ENCODE measurements around the gene LRFN5. TPM values are rescaled to one million over a fixed set of nuclear protein-coding genes. Genes with fewer than 3 reads are reported as not detected.
"Not testable (repeated sequence)": the region's sequence is repeated elsewhere in the genome, so short reads cannot be mapped to it uniquely, and the experiment has no call there.

Gene LRFN5
- total and polyA plus RNA-seq, 2 of the 8 experiments (the other 6 are each of a cell fraction or from before 2014, with no cell fraction given): 0.85 to 4.7 TPM

- Histone ChIP-seq H3K4me2 (ENCODE audit: insufficient read depth in 1 of 2, low read depth in 2 of 2, low read length in 2 of 2) (peak overlapping the region; percentile 28 to 34; a peak in 3 of 4 replicates), H3K27ac (ENCODE audit: low read depth, low read length) (peak overlapping the region; percentile 58; the same call in 1 of the 2 replicates), H3K4me3 (ENCODE audit: extremely low read depth in 1 of 4, insufficient read depth in 2 of 4, low read depth in 3 of 4, low read length in 4 of 4) (peak overlapping the region; percentile 24 to 50 (median 32); a peak in 6 of 8 replicates), H4K8ac (ENCODE audit: extremely low read depth, insufficient read depth, low read length) (peak overlapping the region; percentile 41; the same call in 1 of the 2 replicates), H3K9ac (replicated peaks in 1 of 4; ENCODE audit: extremely low read depth in 1 of 4, low read depth in 3 of 4, low read length in 3 of 4) (peak overlapping the region in 2 of 4 experiments; percentile 31 to 62; a peak in 2 of 7 replicates), H3K18ac (ENCODE audit: extremely low read depth, low read length) (peak overlapping the region; percentile 48; the same call in 1 of the 2 replicates)
- not testable (repeated sequence) for H4K91ac ChIP-seq (replicated peaks; ENCODE audit: insufficient read length, low read length); FAIRE-seq; H3K4ac ChIP-seq (replicated peaks; ENCODE audit: insufficient read length, low read depth, low read length); H2BK20ac ChIP-seq (ENCODE audit: low read length); H4K20me1 ChIP-seq (replicated peaks in 1 of 2; ENCODE audit: control insufficient read depth in 1 of 2, insufficient read depth in 2 of 2, low read length in 2 of 2); H2BK5ac ChIP-seq (ENCODE audit: low read depth, low read length); H3K79me2 ChIP-seq (ENCODE audit: control insufficient read depth in 1 of 2, insufficient read depth in 2 of 2, low read length in 2 of 2); H3K23ac ChIP-seq (ENCODE audit: insufficient read length); H3K9me3 ChIP-seq (ENCODE audit: insufficient read depth in 2 of 2, low read depth in 1 of 2, low read length in 1 of 2); H2BK15ac ChIP-seq (ENCODE audit: low read length); H3K56ac ChIP-seq (replicated peaks; ENCODE audit: insufficient read length, low read depth, low read length); H2BK120ac ChIP-seq (replicated peaks; ENCODE audit: low read depth, low read length); H3K23me2 ChIP-seq (ENCODE audit: low read depth, low read length); H3K36me3 ChIP-seq (ENCODE audit: control insufficient read depth in 2 of 4, insufficient read depth in 4 of 4, low read length in 3 of 4); H3K79me1 ChIP-seq (ENCODE audit: low read depth, low read length); H3K4me1 ChIP-seq (replicated peaks in 1 of 4; ENCODE audit: control insufficient read depth in 3 of 4, insufficient read depth in 4 of 4, low read length in 3 of 4); H4K5ac ChIP-seq (ENCODE audit: insufficient read length, low read depth, low read length); H2AK5ac ChIP-seq (ENCODE audit: low read depth, low read length); H2BK12ac ChIP-seq (ENCODE audit: low read depth, low read length); H3K14ac ChIP-seq (ENCODE audit: insufficient read length); H2AFZ ChIP-seq (ENCODE audit: low read length); H3K27me3 ChIP-seq (replicated peaks in 1 of 4; ENCODE audit: control insufficient read depth in 3 of 4, extremely low read depth in 1 of 4, insufficient read depth in 3 of 4, low read length in 3 of 4)
- CTCF ChIA-PET (ENCODE audit: partially characterized antibody): interaction anchor here (1.2 kb wide), 1 partner anchor 14 kb away, joined by 4 read pairs; no protein-coding TSS in a partner anchor
- DNase-seq (ENCODE audit: low read depth in 1 of 2, low spot score in 2 of 2): peak in 1 of 2 experiments; percentile 58
- POLR2A ChIA-PET (ENCODE audit: partially characterized antibody): interaction anchor here (0.9 to 1.2 kb wide), 3 partner anchors 9 to 306 kb away, joined by 3 read pairs; no protein-coding TSS in a partner anchor
- TF ChIP-seq ASH2L (IDR thresholded peaks at IDR 0.05; ENCODE audit: low read length): peak; percentile 58
- 65% methylated on average over 12 of the region's 12 CpGs; no CpG with 5 or more reads in 1 of the 2 experiments for WGBS, 2 experiments (ENCODE audit: extremely low coverage in 1 of 2, insufficient coverage in 1 of 2, insufficient read length in 1 of 2, insufficient replicate concordance in 2 of 2, low coverage in 1 of 2, low lambda C conversion rate in 2 of 2, missing lambda C conversion rate in 1 of 2)
These were observed 304.5 kb downstream of the LRFN5 start for GRCh38 chr14:41911155-41911554.

Data from H1 (cell line).